K562 (cell line): ENCODE data around the gene BACH1. TPM values are rescaled to one million over a fixed set of nuclear protein-coding genes. Genes with fewer than 3 reads are reported as not detected.

Source experiments
- BHLHE40 ChIP-seq: IDR thresholded peaks from 2 replicates; pipeline ENCODE4 v1.6.1; 2011; ENCODE audit warnings: low read length, improper control_type of control experiment
- CCNT2 ChIP-seq: IDR thresholded peaks from 2 replicates; pipeline ENCODE4 v1.6.1; 2011; ENCODE audit warnings: borderline replicate concordance, low read depth, mild to moderate bottlenecking, moderate library complexity, mixed read lengths, low read length; ENCODE audit not compliant: insufficient read length; ENCODE audit errors: extremely low read depth
- CREB1 ChIP-seq, 2 experiments: sonication (generic) in 1 of 2; formaldehyde crosslinking in 1 of 2; IDR thresholded peaks; 2 replicates each; pipeline versions ENCODE4 v1.6.1 to v1.8.0; 2012 to 2022; ENCODE audit warnings: inconsistent platforms in 1 of 2, mild to moderate bottlenecking in 1 of 2, missing genetic modification reagents in 1 of 2, moderate library complexity in 1 of 2
- FUS ChIP-seq: fragments of 200-400 bp; formaldehyde crosslinking; optimal IDR thresholded peaks from 2 replicates; pipeline ENCODE3; 2017; ENCODE audit warnings: low read depth, low read length
- MEIS2 ChIP-seq: fragments of 450-650 bp; IDR thresholded peaks from 2 replicates; pipeline ENCODE4 v1.6.1; 2014; ENCODE audit warnings: mild to moderate bottlenecking; ENCODE audit not compliant: partially characterized antibody
- MYNN ChIP-seq, 2 experiments: sonication (generic); formaldehyde crosslinking in 1 of 2; IDR thresholded peaks; 2 replicates each; pipeline versions ENCODE4 v1.5.0 to v1.6.1; 2016 to 2020; ENCODE audit warnings: antibody characterized with exemption in 1 of 2, missing genetic modification reagents in 1 of 2
- NCOR1 ChIP-seq: fragments of 450-650 bp; IDR thresholded peaks from 2 replicates; pipeline ENCODE4 v1.6.1; 2016; ENCODE audit warnings: mild to moderate bottlenecking, moderate library complexity
- NONO ChIP-seq, 2 experiments: fragments of 200-400 bp in 1 of 2; fragments of 450-650 bp in 1 of 2; formaldehyde crosslinking in 1 of 2; IDR thresholded peaks; 2 replicates each; pipeline ENCODE4 v1.6.1; 2017; ENCODE audit warnings: low read depth in 2 of 2, mild to moderate bottlenecking in 2 of 2, moderate library complexity in 2 of 2, low read length in 1 of 2
- SIRT6 ChIP-seq: IDR thresholded peaks from one replicate; pipeline ENCODE4 v1.6.1; 2012; ENCODE audit warnings: low read depth, mild to moderate bottlenecking, control low read depth, inconsistent platforms, low read length, moderate library complexity
- SRSF9 ChIP-seq: fragments of 200-400 bp; formaldehyde crosslinking; IDR thresholded peaks from 2 replicates; pipeline ENCODE4 v1.6.1; 2017; ENCODE audit warnings: low read depth, low read length, borderline replicate concordance
- SUPT5H ChIP-seq: fragments of 450-650 bp; IDR thresholded peaks from 2 replicates; pipeline ENCODE4 v1.6.1; 2016
- TAF1 ChIP-seq: IDR thresholded peaks from 2 replicates; pipeline ENCODE4 v1.6.1; 2011; ENCODE audit warnings: mild to moderate bottlenecking, low read length, moderate library complexity; ENCODE audit not compliant: insufficient read depth, control insufficient read depth, severe bottlenecking; ENCODE audit errors: extremely low read depth
- TOE1 ChIP-seq, 2 experiments: fragments of 450-650 bp in 1 of 2; sonication (generic) in 1 of 2; formaldehyde crosslinking in 1 of 2; IDR thresholded peaks; 2 replicates each; pipeline versions ENCODE4 v1.7.1 to v1.8.0; 2016 to 2022; ENCODE audit warnings: borderline replicate concordance in 2 of 2, mild to moderate bottlenecking in 2 of 2, antibody characterized with exemption in 1 of 2, inconsistent platforms in 1 of 2, low read depth in 1 of 2, missing genetic modification reagents in 1 of 2, moderate library complexity in 1 of 2
- ZFP36 ChIP-seq: fragments of 150-350 bp; IDR thresholded peaks from 2 replicates; pipeline ENCODE4 v1.6.1; 2018; ENCODE audit warnings: low read length, low read depth; ENCODE audit not compliant: partially characterized antibody
- ZNF695 ChIP-seq: fragments of 450-650 bp; formaldehyde crosslinking; IDR thresholded peaks from 2 replicates; pipeline ENCODE4 v1.4.0; 2020; ENCODE audit warnings: mild to moderate bottlenecking, moderate library complexity
- polyA plus RNA-seq, 8 experiments: library from polyadenylated mRNA; depleted of rRNA in 4 of 8; stranded (reverse) in 5 of 8; unstranded in 3 of 8; fragments of >200 nt; fragmentation: Nextera tagmentation in 2 of 8; fragmentation: Illumina TruSeq in 1 of 8; extraction: Ambion mirVana in 2 of 8; extraction: Trizol in 1 of 8; gene quantifications; 2 replicates each; pipeline versions ENCODE4 v1.2.1 to v1.2.3, GENCODE V29; 2011 to 2014; ENCODE audit warnings: inconsistent platforms in 1 of 8, missing spikeins in 1 of 8
- total RNA-seq, 7 experiments: library from RNA; depleted of rRNA in 6 of 7; stranded (reverse); fragments of >200 nt in 6 of 7; fragmentation: Illumina TruSeq in 2 of 7; extraction: Trizol in 2 of 7; gene quantifications; 2 replicates each; pipeline versions ENCODE4 v1.2.1 to v1.2.3, GENCODE V29; 2011 to 2021; ENCODE audit warnings: low replicate concordance in 1 of 7
- TF ChIP-seq, protein P1 (sequence below): fragments of 250-450 bp; sonication (Bioruptor Pico); IDR thresholded peaks from 2 replicates; pipeline ENCODE4 v1.5.0; 2021
- TF ChIP-seq, protein P2 (sequence below): fragments of 450-650 bp; IDR thresholded peaks from 2 replicates; pipeline ENCODE4 v1.6.1; 2017; ENCODE audit warnings: antibody characterized with exemption, mild to moderate bottlenecking
- TF ChIP-seq, protein P3 (sequence below): fragments of 450-650 bp; formaldehyde crosslinking; IDR thresholded peaks from 2 replicates; pipeline ENCODE4 v1.4.0; 2020; ENCODE audit warnings: mild to moderate bottlenecking, mixed read lengths

The BACH1 gene
- total and polyA plus RNA-seq, 9 of the 15 experiments (the other 6 are each of a cell fraction or from before 2014, with no cell fraction given) = 10.6 to 58.5 (median 28.6) TPM

DNA sequence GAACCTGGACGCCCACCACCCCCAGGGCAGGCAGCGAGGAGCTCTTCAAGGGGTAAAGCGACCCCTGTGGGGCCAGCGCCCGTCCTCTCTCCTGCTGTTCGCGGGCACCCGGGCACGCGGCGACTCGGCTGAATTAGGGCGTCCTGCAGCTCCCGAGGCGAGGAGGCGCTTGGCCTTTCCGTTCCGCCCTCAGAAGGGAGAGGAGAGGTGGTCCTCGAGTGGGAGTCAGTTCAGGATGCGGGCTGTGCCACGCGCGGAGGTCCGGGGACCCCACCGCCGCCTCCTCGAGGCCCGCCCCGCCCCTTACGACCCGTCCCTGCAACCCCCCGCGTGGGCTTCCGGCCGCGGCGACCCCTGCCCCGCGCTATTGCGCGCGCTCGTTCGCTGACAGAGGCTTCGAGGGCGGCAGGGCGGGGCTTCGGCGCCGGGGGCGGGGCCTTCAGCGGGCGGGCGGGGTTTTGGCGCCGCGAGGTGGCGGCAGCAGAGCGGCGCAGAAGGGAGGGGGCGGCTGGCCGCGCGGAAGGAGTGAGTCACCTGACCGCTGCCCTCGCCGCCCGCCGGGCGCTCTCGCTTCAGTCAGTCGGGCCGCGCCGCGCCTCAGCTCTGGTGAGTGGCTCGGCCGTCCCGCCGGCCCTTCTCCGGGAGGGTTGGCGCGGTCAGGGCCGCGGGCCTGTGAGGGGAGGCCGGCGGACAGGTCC, at the start of gene BACH1 (continued):
- TF ChIP-seq MEIS2 = peak; percentile 8
- TF ChIP-seq SRSF9 = no peak
- peak; percentile 63 for TF ChIP-seq CCNT2
- TF ChIP-seq SIRT6 = no peak
- TF ChIP-seq, protein P1, sequence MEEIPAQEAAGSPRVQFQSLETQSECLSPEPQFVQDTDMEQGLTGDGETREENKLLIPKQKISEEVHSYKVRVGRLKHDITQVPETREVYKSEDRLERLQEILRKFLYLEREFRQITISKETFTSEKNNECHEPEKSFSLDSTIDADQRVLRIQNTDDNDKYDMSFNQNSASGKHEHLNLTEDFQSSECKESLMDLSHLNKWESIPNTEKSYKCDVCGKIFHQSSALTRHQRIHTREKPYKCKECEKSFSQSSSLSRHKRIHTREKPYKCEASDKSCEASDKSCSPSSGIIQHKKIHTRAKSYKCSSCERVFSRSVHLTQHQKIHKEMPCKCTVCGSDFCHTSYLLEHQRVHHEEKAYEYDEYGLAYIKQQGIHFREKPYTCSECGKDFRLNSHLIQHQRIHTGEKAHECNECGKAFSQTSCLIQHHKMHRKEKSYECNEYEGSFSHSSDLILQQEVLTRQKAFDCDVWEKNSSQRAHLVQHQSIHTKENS = no peak
- peak; percentile 48 for TF ChIP-seq FUS
- no peak for TF ChIP-seq ZNF695 (CRISPR knock-in tag)
- peak; percentile 95 for TF ChIP-seq TAF1
- TF ChIP-seq, protein P2, sequence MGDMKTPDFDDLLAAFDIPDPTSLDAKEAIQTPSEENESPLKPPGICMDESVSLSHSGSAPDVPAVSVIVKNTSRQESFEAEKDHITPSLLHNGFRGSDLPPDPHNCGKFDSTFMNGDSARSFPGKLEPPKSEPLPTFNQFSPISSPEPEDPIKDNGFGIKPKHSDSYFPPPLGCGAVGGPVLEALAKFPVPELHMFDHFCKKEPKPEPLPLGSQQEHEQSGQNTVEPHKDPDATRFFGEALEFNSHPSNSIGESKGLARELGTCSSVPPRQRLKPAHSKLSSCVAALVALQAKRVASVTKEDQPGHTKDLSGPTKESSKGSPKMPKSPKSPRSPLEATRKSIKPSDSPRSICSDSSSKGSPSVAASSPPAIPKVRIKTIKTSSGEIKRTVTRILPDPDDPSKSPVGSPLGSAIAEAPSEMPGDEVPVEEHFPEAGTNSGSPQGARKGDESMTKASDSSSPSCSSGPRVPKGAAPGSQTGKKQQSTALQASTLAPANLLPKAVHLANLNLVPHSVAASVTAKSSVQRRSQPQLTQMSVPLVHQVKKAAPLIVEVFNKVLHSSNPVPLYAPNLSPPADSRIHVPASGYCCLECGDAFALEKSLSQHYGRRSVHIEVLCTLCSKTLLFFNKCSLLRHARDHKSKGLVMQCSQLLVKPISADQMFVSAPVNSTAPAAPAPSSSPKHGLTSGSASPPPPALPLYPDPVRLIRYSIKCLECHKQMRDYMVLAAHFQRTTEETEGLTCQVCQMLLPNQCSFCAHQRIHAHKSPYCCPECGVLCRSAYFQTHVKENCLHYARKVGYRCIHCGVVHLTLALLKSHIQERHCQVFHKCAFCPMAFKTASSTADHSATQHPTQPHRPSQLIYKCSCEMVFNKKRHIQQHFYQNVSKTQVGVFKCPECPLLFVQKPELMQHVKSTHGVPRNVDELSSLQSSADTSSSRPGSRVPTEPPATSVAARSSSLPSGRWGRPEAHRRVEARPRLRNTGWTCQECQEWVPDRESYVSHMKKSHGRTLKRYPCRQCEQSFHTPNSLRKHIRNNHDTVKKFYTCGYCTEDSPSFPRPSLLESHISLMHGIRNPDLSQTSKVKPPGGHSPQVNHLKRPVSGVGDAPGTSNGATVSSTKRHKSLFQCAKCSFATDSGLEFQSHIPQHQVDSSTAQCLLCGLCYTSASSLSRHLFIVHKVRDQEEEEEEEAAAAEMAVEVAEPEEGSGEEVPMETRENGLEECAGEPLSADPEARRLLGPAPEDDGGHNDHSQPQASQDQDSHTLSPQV = peak; percentile 54
- 0 out of 2 replicates have a peak, but pooled peaks have one; percentile 21 for TF ChIP-seq MYNN (IDR thresholded peaks at IDR 0.05)
- no peak for TF ChIP-seq MYNN (CRISPR knock-in tag; IDR thresholded peaks at IDR 0.05)
- peak; percentile 31 for TF ChIP-seq NCOR1
- TF ChIP-seq NONO (IDR thresholded peaks at IDR 0.05; ENCODE audit: low read depth in 2 of 2, low read length in 1 of 2) = peak; percentile 64 to 94; a peak in 3 of 4 replicates
- TF ChIP-seq ZFP36 = no peak
- TF ChIP-seq, protein P3, sequence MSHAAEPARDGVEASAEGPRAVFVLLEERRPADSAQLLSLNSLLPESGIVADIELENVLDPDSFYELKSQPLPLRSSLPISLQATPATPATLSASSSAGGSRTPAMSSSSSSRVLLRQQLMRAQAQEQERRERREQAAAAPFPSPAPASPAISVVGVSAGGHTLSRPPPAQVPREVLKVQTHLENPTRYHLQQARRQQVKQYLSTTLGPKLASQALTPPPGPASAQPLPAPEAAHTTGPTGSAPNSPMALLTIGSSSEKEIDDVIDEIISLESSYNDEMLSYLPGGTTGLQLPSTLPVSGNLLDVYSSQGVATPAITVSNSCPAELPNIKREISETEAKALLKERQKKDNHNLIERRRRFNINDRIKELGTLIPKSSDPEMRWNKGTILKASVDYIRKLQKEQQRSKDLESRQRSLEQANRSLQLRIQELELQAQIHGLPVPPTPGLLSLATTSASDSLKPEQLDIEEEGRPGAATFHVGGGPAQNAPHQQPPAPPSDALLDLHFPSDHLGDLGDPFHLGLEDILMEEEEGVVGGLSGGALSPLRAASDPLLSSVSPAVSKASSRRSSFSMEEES (CRISPR knock-in tag) = peak; percentile 86
- peak; percentile 75; the same call in 1 of the 2 replicates for TF ChIP-seq CREB1 (IDR thresholded peaks at IDR 0.05)
- TF ChIP-seq CREB1 (CRISPR knock-in tag; IDR thresholded peaks at IDR 0.05) = no peak; the same call in 1 of the 2 replicates
- TF ChIP-seq BHLHE40 = peak; percentile 89
- TF ChIP-seq SUPT5H = peak; percentile 72
- peak; percentile 33; the same call in 1 of the 2 replicates for TF ChIP-seq TOE1 (IDR thresholded peaks at IDR 0.05; ENCODE audit: borderline replicate concordance)
- no peak for TF ChIP-seq TOE1 (CRISPR knock-in tag; IDR thresholded peaks at IDR 0.05; ENCODE audit: borderline replicate concordance, low read depth)
